H1 (cell line): ENCODE data around the gene PRRG1.

Experiments used
- BRCA1 ChIP-seq: IDR thresholded peaks from 2 replicates; pipeline ENCODE4 v1.6.1; 2012; ENCODE audit warnings: low read depth, low read length, improper control_type of control experiment
- CEBPB ChIP-seq: IDR thresholded peaks from 2 replicates; pipeline ENCODE4 v1.6.1; 2012; ENCODE audit warnings: low read depth, low read length
- CHD1 ChIP-seq: IDR thresholded peaks from 2 replicates; pipeline ENCODE4 v1.6.1; 2012; ENCODE audit warnings: low read depth, low read length, improper control_type of control experiment
- CTCF ChIP-seq, 3 experiments: IDR thresholded peaks; 1 replicate in 2 of 3; 2 replicates in 1 of 3; pipeline versions ENCODE4 v1.5.1 to v1.6.1; 2011; ENCODE audit warnings: low read length in 3 of 3, mild to moderate bottlenecking in 3 of 3, inconsistent platforms in 2 of 3, low read depth in 1 of 3, moderate library complexity in 1 of 3; ENCODE audit not compliant: insufficient read depth in 1 of 3; ENCODE audit errors: control extremely low read depth in 1 of 3
- EP300 ChIP-seq, 2 experiments: IDR thresholded peaks; 1 replicate in 1 of 2; 2 replicates in 1 of 2; pipeline ENCODE4 v1.6.1; 2011 to 2012; ENCODE audit warnings: low read depth in 2 of 2, low read length in 2 of 2, mild to moderate bottlenecking in 2 of 2, borderline replicate concordance in 1 of 2, inconsistent platforms in 1 of 2, moderate library complexity in 1 of 2
- EZH2 ChIP-seq: fragments of 200-600 bp; sonication (generic); IDR thresholded peaks from 2 replicates; pipeline ENCODE4 v1.7.1; 2012; ENCODE audit warnings: low read depth, mild to moderate bottlenecking, moderate library complexity, low read length, inconsistent platforms; ENCODE audit not compliant: severe bottlenecking
- JUND ChIP-seq: IDR thresholded peaks from 2 replicates; pipeline ENCODE4 v1.6.1; 2011; ENCODE audit warnings: mild to moderate bottlenecking, improper control_type of control experiment, low read length
- MAFK ChIP-seq: IDR thresholded peaks from 2 replicates; pipeline ENCODE4 v1.6.1; 2012; ENCODE audit warnings: low read depth, mild to moderate bottlenecking, improper control_type of control experiment, low read length
- MAX ChIP-seq: IDR thresholded peaks from 2 replicates; pipeline ENCODE4 v1.6.1; 2012; ENCODE audit warnings: inconsistent platforms
- POLR2A ChIP-seq, 2 experiments: IDR thresholded peaks; 1 replicate in 1 of 2; 2 replicates in 1 of 2; pipeline ENCODE4 v1.6.1; 2011; ENCODE audit warnings: low read depth in 2 of 2, low read length in 2 of 2, mild to moderate bottlenecking in 2 of 2; ENCODE audit errors: control extremely low read depth in 1 of 2
- RAD21 ChIP-seq, 2 experiments: IDR thresholded peaks in 1 of 2; conservative IDR thresholded peaks in 1 of 2; 2 replicates each; pipeline ENCODE4 v1.6.1; 2011; ENCODE audit warnings: low read depth in 2 of 2, low read length in 2 of 2, improper control_type of control experiment in 1 of 2, inconsistent platforms in 1 of 2, mild to moderate bottlenecking in 1 of 2, moderate library complexity in 1 of 2
- SIN3A ChIP-seq, 2 experiments: IDR thresholded peaks in 1 of 2; conservative IDR thresholded peaks in 1 of 2; 2 replicates each; pipeline ENCODE4 v1.6.1; 2011 to 2012; ENCODE audit warnings: low read length in 2 of 2, improper control_type of control experiment in 1 of 2, low read depth in 1 of 2, mild to moderate bottlenecking in 1 of 2
- SP1 ChIP-seq: IDR thresholded peaks from 2 replicates; pipeline ENCODE4 v1.6.1; 2011; ENCODE audit warnings: low read depth, low read length
- TCF12 ChIP-seq: IDR thresholded peaks from 2 replicates; pipeline ENCODE4 v1.6.1; 2011; ENCODE audit warnings: low read depth, mild to moderate bottlenecking, low read length

- TF ChIP-seq SIN3A (conservative IDR thresholded peaks at IDR 0.05 in 1 of 2, IDR thresholded peaks at IDR 0.05 in 1 of 2; ENCODE audit: low read depth in 1 of 2, low read length in 2 of 2): no peak
- TF ChIP-seq EZH2: no peak
- no peak for TF ChIP-seq EP300 (IDR thresholded peaks at IDR 0.05; ENCODE audit: borderline replicate concordance in 1 of 2, low read depth in 2 of 2, low read length in 2 of 2)
- TF ChIP-seq BRCA1: no peak
- TF ChIP-seq CTCF (IDR thresholded peaks at IDR 0.05; ENCODE audit: control extremely low read depth in 1 of 3, insufficient read depth in 1 of 3, low read depth in 1 of 3, low read length in 3 of 3): no peak
- TF ChIP-seq RAD21 (IDR thresholded peaks at IDR 0.05 in 1 of 2, conservative IDR thresholded peaks at IDR 0.05 in 1 of 2; ENCODE audit: low read depth in 2 of 2, low read length in 2 of 2): no peak
- TF ChIP-seq MAFK: no peak
- TF ChIP-seq CEBPB: no peak
- no peak for TF ChIP-seq POLR2A (IDR thresholded peaks at IDR 0.05; ENCODE audit: control extremely low read depth in 1 of 2, low read depth in 2 of 2, low read length in 2 of 2)
- TF ChIP-seq CHD1: no peak
- no peak for TF ChIP-seq TCF12
- no peak for TF ChIP-seq SP1
- no peak for TF ChIP-seq MAX
- no peak for TF ChIP-seq JUND
Observed at GRCh38 chrX:37425370-37425769, 76.2 kb downstream of the PRRG1 start.
